Esophagus squamous epithelium (tissue), 5 donors: ENCODE results near the gene SLAIN1. TPM values are rescaled to one million over a fixed set of nuclear protein-coding genes. Genes with fewer than 3 reads are reported as not detected.
"Not testable (repeated sequence)": the region's sequence is repeated elsewhere in the genome, so short reads cannot be mapped to it uniquely, and the experiment has no call there.

ENCODE experiments used
- DNase-seq: peaks from one replicate; lab custom pipeline; 2025; lab: John Stamatoyannopoulos, UW
- H3K27ac ChIP-seq, 4 donors: fragments of 200-600 bp; sonication (generic); one replicate each; pipeline ENCODE4 v1.5.1; 2016 to 2019; ENCODE audit warnings: mild to moderate bottlenecking in 1 of 4
- H3K27me3 ChIP-seq, 4 donors: fragments of 200-600 bp; sonication (generic); 1 replicate in 3 of 4; 2 replicates in 1 of 4; pipeline versions ENCODE4 v1.5.1 to v1.6.0; 2017 to 2021; ENCODE audit warnings: antibody characterized with exemption in 1 of 4
- H3K36me3 ChIP-seq, 3 donors: fragments of 200-600 bp; sonication (generic); one replicate each; pipeline ENCODE4 v1.5.1; 2016 to 2019
- H3K4me1 ChIP-seq, 3 donors: fragments of 200-600 bp; sonication (generic); one replicate each; pipeline ENCODE4 v1.5.1; 2017 to 2019
- H3K4me3 ChIP-seq, 4 donors: fragments of 200-600 bp; sonication (generic); 1 replicate in 3 of 4; 2 replicates in 1 of 4; pipeline ENCODE4 v1.5.1; 2016 to 2019; ENCODE audit warnings: mild to moderate bottlenecking in 2 of 4, moderate library complexity in 1 of 4
- H3K9me3 ChIP-seq, 3 donors: fragments of 200-600 bp; sonication (generic); one replicate each; pipeline ENCODE4 v1.5.1; 2016 to 2019
- CTCF ChIP-seq, 6 experiments: fragments of 450-650 bp in 4 of 6; fragments of 200-600 bp in 2 of 6; sonication (generic) in 2 of 6; IDR thresholded peaks; one replicate each; pipeline ENCODE4 v1.5.1; 2016 to 2019; ENCODE audit warnings: antibody characterized with exemption in 6 of 6, mild to moderate bottlenecking in 4 of 6, moderate library complexity in 4 of 6
- POLR2A ChIP-seq, 4 donors: fragments of 450-650 bp; IDR thresholded peaks; one replicate each; pipeline ENCODE4 v1.6.1; 2017; ENCODE audit warnings: antibody characterized with exemption in 4 of 4, mild to moderate bottlenecking in 4 of 4, moderate library complexity in 3 of 4
- WGBS, 2 donors: methylation state at CpG; one replicate each; pipeline ENCODE4 v1.1.5; 2018; 5-methylcytosine and 5-hydroxymethylcytosine counted together
- intact Hi-C: fragments of 100-400 bp; cut with DNase I; formaldehyde crosslinking; loops from one replicate; pipeline ENCODE4 v1.15.0; 2022
- total RNA-seq, 4 donors: library from RNA; depleted of rRNA; stranded (reverse); fragments of >200 nt; gene quantifications; one replicate each; pipeline ENCODE4 v1.1.0, GENCODE V29; 2016
- donor health status: DM: yes; HTN: yes; CAD: no.

Gene SLAIN1
- 1 to 10 TPM in 3 of 4 donors, under 1 TPM in 1; 0.57 to 4.6 (median 3.1) TPM for total RNA-seq

GRCh38 chr13:77697217-77698103 lies at the start of gene SLAIN1:
Gene SLAIN1, plus strand, starts transcription at chr13:77697687. Its CDS starts 227 bp downstream, at chr13:77697914.
- TF ChIP-seq POLR2A (IDR thresholded peaks at IDR 0.05) (peak in 1 of 4 donors; percentile 49), CTCF (IDR thresholded peaks at IDR 0.05) (no peak)
- peaks cover 0 to 39% (median 5%) of the 10 kb centered on the region in 3 donors for H3K4me1 ChIP-seq
- intact Hi-C loops: no loop called here

GRCh38 chr13:77650409-77650808 lies 47.1 kb upstream of the SLAIN1 start:
- H3K36me3 ChIP-seq: peaks cover 0 to 6% (median 0%) of the 10 kb centered on the region in 3 donors
- H3K27me3 ChIP-seq: no peaks in the 10 kb centered on the region
- intact Hi-C loops: no loop called here
- no peaks in the 10 kb centered on the region for H3K4me1 ChIP-seq
- no peak for DNase-seq
- H3K27ac ChIP-seq: no peak overlapping the region
- H3K4me3 ChIP-seq: no peak overlapping the region
- H3K9me3 ChIP-seq: no peaks in the 10 kb centered on the region
- TF ChIP-seq CTCF (IDR thresholded peaks at IDR 0.05): no peak
- TF ChIP-seq POLR2A (IDR thresholded peaks at IDR 0.05): no peak

More at GRCh38 chr13:77697217-77698103, at the start of gene SLAIN1:
- H3K36me3 ChIP-seq: no peaks in the 10 kb centered on the region
- DNase-seq: no peak
- peak within 1 kb of the TSS; percentile 58 to 91 (median 72) for H3K4me3 ChIP-seq
- 0% methylated on average over 8 to 9 of the region's 86 CpGs for WGBS, 2 donors
- H3K27ac ChIP-seq: peak within 1 kb of the TSS in 3 of 4 donors; percentile 67 to 71 (median 71)
- no peaks in the 10 kb centered on the region for H3K9me3 ChIP-seq
- H3K27me3 ChIP-seq: peaks cover 0 to 24% (median 0%) of the 10 kb centered on the region in 4 donors

- intact Hi-C loops: no loop called here
- Histone ChIP-seq H3K27ac (no peak overlapping the region), H3K36me3 (no peaks in the 10 kb centered on the region), H3K4me1 (no peaks in the 10 kb centered on the region), H3K4me3 (no peak overlapping the region), H3K27me3 (no peaks in the 10 kb centered on the region), H3K9me3 (no peaks in the 10 kb centered on the region)
- TF ChIP-seq CTCF (IDR thresholded peaks at IDR 0.05) (no peak), POLR2A (IDR thresholded peaks at IDR 0.05) (no peak)
- no peak for DNase-seq
- WGBS, 2 donors: 83 to 87% methylated on average over 2 of the region's 2 CpGs
These were observed 44.2 kb upstream of the SLAIN1 start for GRCh38 chr13:77653301-77653700.

- H3K36me3 ChIP-seq, H3K27ac ChIP-seq, H3K4me3 ChIP-seq, H3K4me1 ChIP-seq, H3K9me3 ChIP-seq, H3K27me3 ChIP-seq, DNase-seq, intact Hi-C loops: not testable (repeated sequence)
- WGBS, 2 donors: no CpG with 5 or more reads among the region's 23 CpGs
These were observed 37.5 kb upstream of the SLAIN1 start for GRCh38 chr13:77660016-77660415.

- H3K27me3 ChIP-seq: no peaks in the 10 kb centered on the region
- TF ChIP-seq POLR2A (IDR thresholded peaks at IDR 0.05) (no peak), CTCF (IDR thresholded peaks at IDR 0.05) (no peak)
- H3K4me1 ChIP-seq: no peaks in the 10 kb centered on the region
- no peak overlapping the region for H3K4me3 ChIP-seq
- intact Hi-C loops: no loop called here
- no peaks in the 10 kb centered on the region for H3K36me3 ChIP-seq
- H3K9me3 ChIP-seq: no peaks in the 10 kb centered on the region
- no CpG with 5 or more reads among the region's 15 CpGs for WGBS, 2 donors
- DNase-seq: no peak
- H3K27ac ChIP-seq: no peak overlapping the region
These were observed 36.6 kb upstream of the SLAIN1 start for GRCh38 chr13:77660841-77661250.

GRCh38 chr13:77662301-77662700 lies 35.2 kb upstream of the SLAIN1 start:
- H3K36me3 ChIP-seq, H3K4me3 ChIP-seq, H3K4me1 ChIP-seq, H3K27me3 ChIP-seq, H3K9me3 ChIP-seq, intact Hi-C loops, DNase-seq, H3K27ac ChIP-seq: not testable (repeated sequence)
- WGBS, 2 donors: 79 to 93% methylated on average over 5 to 9 of the region's 16 CpGs

GRCh38 chr13:77662831-77663230 lies 34.7 kb upstream of the SLAIN1 start:
- WGBS, 2 donors: 90% methylated on average over 2 of the region's 15 CpGs; no CpG with 5 or more reads in 1 of the 2 donors
- H3K27ac ChIP-seq, intact Hi-C loops, H3K36me3 ChIP-seq, H3K27me3 ChIP-seq, H3K9me3 ChIP-seq, H3K4me1 ChIP-seq, H3K4me3 ChIP-seq, DNase-seq: not testable (repeated sequence)
